DND-41 (cell line): ENCODE results near the gene FNDC3B.

ENCODE experiments used
- EZH2 ChIP-seq: IDR thresholded peaks from 3 replicates; pipeline ENCODE4 v1.6.1; 2012; ENCODE audit warnings: borderline replicate concordance, low read depth, mild to moderate bottlenecking, moderate library complexity, low read length, inconsistent platforms; ENCODE audit not compliant: severe bottlenecking
- TF ChIP-seq, protein P1 (sequence below): IDR thresholded peaks from 2 replicates; pipeline ENCODE4 v1.5.1; 2012; ENCODE audit warnings: borderline replicate concordance, low read length, moderate library complexity, mild to moderate bottlenecking; ENCODE audit not compliant: poor library complexity, severe bottlenecking; ENCODE audit errors: extremely low read depth

- TF ChIP-seq, protein P1, sequence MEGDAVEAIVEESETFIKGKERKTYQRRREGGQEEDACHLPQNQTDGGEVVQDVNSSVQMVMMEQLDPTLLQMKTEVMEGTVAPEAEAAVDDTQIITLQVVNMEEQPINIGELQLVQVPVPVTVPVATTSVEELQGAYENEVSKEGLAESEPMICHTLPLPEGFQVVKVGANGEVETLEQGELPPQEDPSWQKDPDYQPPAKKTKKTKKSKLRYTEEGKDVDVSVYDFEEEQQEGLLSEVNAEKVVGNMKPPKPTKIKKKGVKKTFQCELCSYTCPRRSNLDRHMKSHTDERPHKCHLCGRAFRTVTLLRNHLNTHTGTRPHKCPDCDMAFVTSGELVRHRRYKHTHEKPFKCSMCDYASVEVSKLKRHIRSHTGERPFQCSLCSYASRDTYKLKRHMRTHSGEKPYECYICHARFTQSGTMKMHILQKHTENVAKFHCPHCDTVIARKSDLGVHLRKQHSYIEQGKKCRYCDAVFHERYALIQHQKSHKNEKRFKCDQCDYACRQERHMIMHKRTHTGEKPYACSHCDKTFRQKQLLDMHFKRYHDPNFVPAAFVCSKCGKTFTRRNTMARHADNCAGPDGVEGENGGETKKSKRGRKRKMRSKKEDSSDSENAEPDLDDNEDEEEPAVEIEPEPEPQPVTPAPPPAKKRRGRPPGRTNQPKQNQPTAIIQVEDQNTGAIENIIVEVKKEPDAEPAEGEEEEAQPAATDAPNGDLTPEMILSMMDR = no peak
- TF ChIP-seq EZH2 = no peak
Measured at GRCh38 chr3:172063456-172064432, 24.4 kb downstream of the FNDC3B start.
